ENCODE measurements around the gene FCRLB. TPM values are rescaled to one million over a fixed set of nuclear protein-coding genes. Genes with fewer than 3 reads are reported as not detected.
A peak's percentile ranks its signal among the peaks of the same experiment; 100 is the strongest.

FCRLB gene
- total and polyA plus RNA-seq, 2 of the 13 experiments (the other 11 are each of a cell fraction or from before 2014, with no cell fraction given), result 0.08 to 0.11 TPM

- TF ChIP-seq, protein P1, sequence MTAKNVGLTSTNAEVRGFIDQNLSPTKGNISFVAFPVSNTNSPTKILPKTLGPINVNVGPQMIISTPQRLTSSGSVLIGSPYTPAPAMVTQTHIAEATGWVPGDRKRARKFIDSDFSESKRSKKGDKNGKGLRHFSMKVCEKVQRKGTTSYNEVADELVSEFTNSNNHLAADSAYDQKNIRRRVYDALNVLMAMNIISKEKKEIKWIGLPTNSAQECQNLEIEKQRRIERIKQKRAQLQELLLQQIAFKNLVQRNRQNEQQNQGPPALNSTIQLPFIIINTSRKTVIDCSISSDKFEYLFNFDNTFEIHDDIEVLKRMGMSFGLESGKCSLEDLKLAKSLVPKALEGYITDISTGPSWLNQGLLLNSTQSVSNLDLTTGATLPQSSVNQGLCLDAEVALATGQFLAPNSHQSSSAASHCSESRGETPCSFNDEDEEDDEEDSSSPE (CRISPR knock-in tag; IDR thresholded peaks at IDR 0.05), result no peak
- TF ChIP-seq ZNF431 (CRISPR knock-in tag; IDR thresholded peaks at IDR 0.05; ENCODE audit: borderline replicate concordance, low read depth), result 0 out of 2 replicates have a peak, but pooled peaks have one; percentile 39
- TF ChIP-seq FOXJ3 (CRISPR knock-in tag; IDR thresholded peaks at IDR 0.05; ENCODE audit: borderline replicate concordance), result peak; percentile 84
- TF ChIP-seq FOXO1 (CRISPR knock-in tag; IDR thresholded peaks at IDR 0.05), result peak; percentile 92
- TF ChIP-seq ZNF260 (CRISPR knock-in tag; IDR thresholded peaks at IDR 0.05; ENCODE audit: borderline replicate concordance, low read depth), result no peak
- TF ChIP-seq BCL3 (CRISPR knock-in tag; IDR thresholded peaks at IDR 0.05), result no peak
- TF ChIP-seq NBN (conservative IDR thresholded peaks at IDR 0.05), result no peak
- TF ChIP-seq MTF2 (CRISPR knock-in tag; IDR thresholded peaks at IDR 0.05; ENCODE audit: borderline replicate concordance), result no peak
- TF ChIP-seq SIX4 (CRISPR knock-in tag; IDR thresholded peaks at IDR 0.05), result no peak
- TF ChIP-seq RFXANK (CRISPR knock-in tag; IDR thresholded peaks at IDR 0.05), result no peak
- no peak for TF ChIP-seq KLF11 (CRISPR knock-in tag; IDR thresholded peaks at IDR 0.05)
- TF ChIP-seq ZNF619 (CRISPR knock-in tag; IDR thresholded peaks at IDR 0.05), result no peak
- peak; percentile 54; the same call in 1 of the 2 replicates for TF ChIP-seq ISL2 (CRISPR knock-in tag; IDR thresholded peaks at IDR 0.05)
- TF ChIP-seq ATF7 (IDR thresholded peaks at IDR 0.05), result no peak
- TF ChIP-seq ATF7 (CRISPR knock-in tag; IDR thresholded peaks at IDR 0.05), result no peak
- TF ChIP-seq ZNF207 (IDR thresholded peaks at IDR 0.05; ENCODE audit: borderline replicate concordance), result no peak
- TF ChIP-seq DNMT3B (CRISPR knock-in tag; conservative IDR thresholded peaks at IDR 0.05), result no peak
- TF ChIP-seq, protein P2, sequence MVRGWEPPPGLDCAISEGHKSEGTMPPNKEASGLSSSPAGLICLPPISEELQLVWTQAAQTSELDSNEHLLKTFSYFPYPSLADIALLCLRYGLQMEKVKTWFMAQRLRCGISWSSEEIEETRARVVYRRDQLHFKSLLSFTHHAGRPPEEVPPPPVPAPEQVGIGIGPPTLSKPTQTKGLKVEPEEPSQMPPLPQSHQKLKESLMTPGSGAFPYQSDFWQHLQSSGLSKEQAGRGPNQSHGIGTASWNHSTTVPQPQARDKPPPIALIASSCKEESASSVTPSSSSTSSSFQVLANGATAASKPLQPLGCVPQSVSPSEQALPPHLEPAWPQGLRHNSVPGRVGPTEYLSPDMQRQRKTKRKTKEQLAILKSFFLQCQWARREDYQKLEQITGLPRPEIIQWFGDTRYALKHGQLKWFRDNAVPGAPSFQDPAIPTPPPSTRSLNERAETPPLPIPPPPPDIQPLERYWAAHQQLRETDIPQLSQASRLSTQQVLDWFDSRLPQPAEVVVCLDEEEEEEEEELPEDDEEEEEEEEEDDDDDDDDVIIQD (CRISPR knock-in tag; IDR thresholded peaks at IDR 0.05; ENCODE audit: low read depth), result peak; percentile 91
- no peak for TF ChIP-seq RARG (CRISPR knock-in tag; IDR thresholded peaks at IDR 0.05; ENCODE audit: low read depth)
- TF ChIP-seq ELK4 (CRISPR knock-in tag; IDR thresholded peaks at IDR 0.05; ENCODE audit: borderline replicate concordance), result no peak
- no peak for TF ChIP-seq ZNF446 (CRISPR knock-in tag; IDR thresholded peaks at IDR 0.05)
- TF ChIP-seq ZNF572 (CRISPR knock-in tag; IDR thresholded peaks at IDR 0.05), result no peak
- TF ChIP-seq CSRNP2 (CRISPR knock-in tag; conservative IDR thresholded peaks at IDR 0.05; ENCODE audit: low read depth), result no peak
- TF ChIP-seq CCAR2 (optimal IDR thresholded peaks at IDR 0.05; ENCODE audit: low read depth, low read length), result no peak
- TF ChIP-seq ZNF670 (CRISPR knock-in tag; IDR thresholded peaks at IDR 0.05; ENCODE audit: borderline replicate concordance), result no peak
These were observed 19.1 kb upstream of the FCRLB start (continued) for GRCh38 chr1:161702250-161702649.

Measured in HepG2 (cell line).